ENCODE data around the gene MAP3K19. TPM values are rescaled to one million over a fixed set of nuclear protein-coding genes. Genes with fewer than 3 reads are reported as not detected.

The MAP3K19 gene
- total RNA-seq, 1 experiment from 2014 or later: not detected

- ChIA-PET CTCF (no interaction called here), POLR2A (no interaction called here)
- TF ChIP-seq REST (IDR thresholded peaks at IDR 0.05; ENCODE audit: insufficient read depth in 1 of 2, low read depth in 2 of 2, low read length in 1 of 2) (no peak), POLR2AphosphoS5 (IDR thresholded peaks at IDR 0.05; ENCODE audit: low read depth, low read length) (no peak), TCF7L2 (IDR thresholded peaks at IDR 0.05; ENCODE audit: low read depth, low read length) (no peak), SIN3A (IDR thresholded peaks at IDR 0.05; ENCODE audit: borderline replicate concordance, insufficient read depth, low read depth, low read length) (no peak), CTCF (IDR thresholded peaks at IDR 0.05) (no peak)
- Histone ChIP-seq H3K27me3 (ENCODE audit: control insufficient read depth, insufficient read depth, low read length) (no peaks in the 10 kb centered on the region), H3K27ac (ENCODE audit: low read length) (no peak overlapping the region), H3K36me3 (ENCODE audit: control insufficient read depth, insufficient read depth, low read length) (peaks cover 5% of the 10 kb centered on the region; the same call in 1 of the 2 replicates), H3K4me1 (ENCODE audit: control insufficient read depth, insufficient read depth, low read length) (no peaks in the 10 kb centered on the region; the same call in 1 of the 2 replicates), H3K9me3 (ENCODE audit: control insufficient read depth, insufficient read depth, low read depth, low read length) (no peaks in the 10 kb centered on the region), H3K4me3 (ENCODE audit: low read depth in 2 of 2, low read length in 2 of 2) (no peak overlapping the region)
- in situ Hi-C loops (cut with HindIII; ENCODE audit: low pct_unique_long_range_greater_than_20kb, low sequenced_read_pairs) (no loop called here), intact Hi-C loops (cut with micrococcal nuclease; ENCODE audit: unreplicated experiment) (no loop called here)
- DNase-seq (ENCODE audit: low read depth, low spot score): no peak
- ATAC-seq: no peak
- BruUV-seq (replicated peaks): no TSS peak
These were observed 114.3 kb downstream of the MAP3K19 start for GRCh38 chr2:134932864-134933526.

GRCh38 chr2:134927195-134927594 lies 120.1 kb downstream of the MAP3K19 start:
- BruUV-seq (replicated peaks): no TSS peak
- CTCF ChIA-PET: no interaction called here
- POLR2A ChIA-PET: no interaction called here

More at GRCh38 chr2:134927195-134927594, 120.1 kb downstream of the MAP3K19 start:
- intact Hi-C loops (cut with micrococcal nuclease; ENCODE audit: unreplicated experiment): no loop called here
- ATAC-seq: no peak
- Histone ChIP-seq H3K4me1 (ENCODE audit: control insufficient read depth, insufficient read depth, low read length) (peaks cover 9% of the 10 kb centered on the region), H3K27ac (ENCODE audit: low read length) (no peak overlapping the region), H3K27me3 (ENCODE audit: control insufficient read depth, insufficient read depth, low read length) (no peaks in the 10 kb centered on the region), H3K36me3 (ENCODE audit: control insufficient read depth, insufficient read depth, low read length) (no peaks in the 10 kb centered on the region), H3K9me3 (ENCODE audit: control insufficient read depth, insufficient read depth, low read depth, low read length) (no peaks in the 10 kb centered on the region), H3K4me3 (ENCODE audit: low read depth in 2 of 2, low read length in 2 of 2) (no peak overlapping the region)
- no peak for DNase-seq (ENCODE audit: low read depth, low spot score)
- in situ Hi-C loops (cut with HindIII; ENCODE audit: low pct_unique_long_range_greater_than_20kb, low sequenced_read_pairs): no loop called here
- no peak for TF ChIP-seq TCF7L2 (IDR thresholded peaks at IDR 0.05; ENCODE audit: low read depth, low read length)
- no peak for TF ChIP-seq REST (IDR thresholded peaks at IDR 0.05; ENCODE audit: insufficient read depth in 1 of 2, low read depth in 2 of 2, low read length in 1 of 2)
- no peak for TF ChIP-seq CTCF (IDR thresholded peaks at IDR 0.05)
- TF ChIP-seq SIN3A (IDR thresholded peaks at IDR 0.05; ENCODE audit: borderline replicate concordance, insufficient read depth, low read depth, low read length): no peak
- TF ChIP-seq POLR2AphosphoS5 (IDR thresholded peaks at IDR 0.05; ENCODE audit: low read depth, low read length): no peak

Measured in Panc1 (cell line).